Measurements from ENCODE around the gene CACNA2D1.
"Not testable (repeated sequence)": the region's sequence is repeated elsewhere in the genome, so short reads cannot be mapped to it uniquely, and the experiment has no call there.

Gene CACNA2D1

GRCh38 chr7:82389876-82390275 lies 53.7 kb downstream of the CACNA2D1 start:
- no peak for DNase-seq

GRCh38 chr7:82388138-82388537 lies 55.4 kb downstream of the CACNA2D1 start:
- DNase-seq, result no peak

GRCh38 chr7:82386571-82386970 lies 57.0 kb downstream of the CACNA2D1 start:
- not testable (repeated sequence) for DNase-seq

GRCh38 chr7:82384779-82385178 lies 58.8 kb downstream of the CACNA2D1 start:
- no peak for DNase-seq

- no peak for DNase-seq
Observed at GRCh38 chr7:82384051-82384464, 59.5 kb downstream of the CACNA2D1 start.

DNA sequence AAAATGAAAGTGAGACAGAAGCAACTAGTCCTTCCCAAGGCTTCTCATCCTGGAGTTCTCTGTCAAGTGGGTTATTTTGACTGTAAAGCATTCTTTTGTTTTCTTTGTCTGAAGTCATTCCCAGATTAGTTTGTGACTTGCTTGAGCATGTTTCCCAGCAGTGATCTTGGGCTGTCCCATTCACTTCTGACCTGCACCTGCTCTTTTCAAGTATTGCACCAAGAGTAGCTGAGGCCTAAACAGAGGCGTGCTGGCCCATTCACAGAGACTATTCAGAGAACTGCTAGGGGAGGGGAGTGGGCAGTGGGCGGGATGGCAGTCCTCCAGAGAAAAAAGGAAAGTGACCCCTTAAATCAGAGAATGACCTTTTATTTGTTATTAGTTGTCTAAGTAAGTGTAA lies 61.3 kb downstream of the CACNA2D1 start:
- no peak for DNase-seq

- DNase-seq, result no peak
Observed at GRCh38 chr7:82376739-82377138, 66.8 kb downstream of the CACNA2D1 start.

- no peak for DNase-seq
Observed at GRCh38 chr7:82375713-82376112, 67.9 kb downstream of the CACNA2D1 start.

DNA sequence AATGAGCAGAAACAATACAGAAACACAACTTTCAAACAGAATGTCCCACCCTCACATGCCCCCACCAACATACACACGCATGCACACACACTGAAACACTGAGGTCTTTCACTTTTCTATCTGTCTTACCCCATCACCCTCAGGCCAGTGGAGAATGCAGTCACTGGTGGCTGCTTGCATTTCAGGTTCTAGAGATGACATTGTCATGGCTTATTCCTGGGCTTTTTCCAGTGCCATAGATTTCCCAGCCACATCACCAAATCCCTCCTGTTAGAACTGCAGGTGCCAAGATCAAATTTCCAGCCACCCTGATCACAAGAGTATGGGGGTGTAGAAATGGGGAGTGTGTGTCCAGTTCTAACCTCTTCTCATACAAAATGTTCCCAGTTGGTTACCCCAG lies 68.4 kb downstream of the CACNA2D1 start:
- DNase-seq, result no peak

- DNase-seq, result no peak
Observed at GRCh38 chr7:82373926-82374635, 69.5 kb downstream of the CACNA2D1 start.

DNA sequence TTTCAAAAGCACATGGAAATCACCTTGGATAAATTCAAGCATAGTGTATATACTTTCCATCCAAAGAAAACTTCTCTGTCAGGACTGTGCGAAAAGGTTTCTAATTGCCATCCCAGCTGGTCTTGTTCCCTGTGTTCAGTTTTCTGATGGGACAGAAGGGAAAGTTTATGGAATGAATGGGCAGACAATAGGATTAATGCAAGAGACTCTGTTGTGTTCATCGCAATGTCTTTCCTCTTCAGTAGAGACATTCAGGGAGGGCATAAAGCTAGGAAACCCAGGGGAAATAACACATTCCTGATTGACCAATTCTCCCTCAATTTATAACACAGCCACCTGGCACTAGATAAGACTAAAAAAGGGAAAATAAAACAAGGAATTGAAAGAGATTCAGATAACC lies 78.9 kb downstream of the CACNA2D1 start:
- no peak for DNase-seq

DNA sequence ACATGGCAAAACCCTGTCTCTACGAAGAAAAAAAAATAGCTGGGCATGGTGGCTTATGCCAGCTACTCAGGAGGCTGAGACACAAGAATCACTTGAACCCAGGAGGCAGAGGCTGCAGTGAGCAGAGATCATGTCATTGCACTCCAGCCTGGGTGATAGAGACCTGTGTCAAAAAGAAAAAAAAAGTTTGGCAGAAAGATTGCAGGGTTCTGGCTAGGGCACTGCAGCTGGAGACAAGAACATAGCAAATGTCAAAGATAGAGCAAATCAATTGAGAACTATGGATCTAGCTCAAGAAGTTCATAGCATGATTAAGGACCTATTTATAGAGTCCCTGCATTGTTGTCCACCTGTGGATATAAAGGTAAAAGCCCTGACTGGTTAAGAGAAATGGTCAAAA lies 79.5 kb downstream of the CACNA2D1 start:
- no peak for DNase-seq

DNA sequence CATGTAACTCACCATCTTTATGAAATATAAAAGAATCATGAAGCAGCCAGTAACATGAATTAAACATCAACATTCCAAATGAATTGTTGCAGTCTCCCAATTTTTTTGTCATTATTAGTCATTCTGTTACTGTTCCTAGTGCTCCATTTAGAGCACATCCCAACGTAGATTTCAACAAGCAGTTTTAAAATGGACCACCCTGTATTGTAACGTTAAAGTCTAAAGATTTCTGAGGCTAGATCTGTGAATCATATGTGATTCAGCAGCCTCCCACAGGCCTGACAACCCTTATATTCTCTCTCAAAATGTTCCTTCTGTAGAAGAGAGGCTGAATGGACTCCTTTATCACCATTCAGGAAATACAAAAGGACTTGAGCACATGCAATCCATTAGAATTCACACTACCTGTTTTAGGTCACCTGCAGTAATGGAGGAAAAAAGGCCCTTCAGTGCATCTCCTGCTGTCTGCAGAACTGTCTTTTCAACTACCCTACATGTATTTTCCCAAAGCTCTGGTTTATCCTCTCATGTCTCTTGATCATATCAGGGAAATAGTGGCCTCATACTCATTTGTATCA lies 81.4 kb downstream of the CACNA2D1 start:
- DNase-seq, result no peak

GRCh38 chr7:82360591-82361368 lies 82.8 kb downstream of the CACNA2D1 start:
- DNase-seq, result no peak

- no peak for DNase-seq
Observed at GRCh38 chr7:82359426-82359825, 84.2 kb downstream of the CACNA2D1 start.

GRCh38 chr7:82358923-82359322 lies 84.7 kb downstream of the CACNA2D1 start:
- DNase-seq, result no peak

DNA sequence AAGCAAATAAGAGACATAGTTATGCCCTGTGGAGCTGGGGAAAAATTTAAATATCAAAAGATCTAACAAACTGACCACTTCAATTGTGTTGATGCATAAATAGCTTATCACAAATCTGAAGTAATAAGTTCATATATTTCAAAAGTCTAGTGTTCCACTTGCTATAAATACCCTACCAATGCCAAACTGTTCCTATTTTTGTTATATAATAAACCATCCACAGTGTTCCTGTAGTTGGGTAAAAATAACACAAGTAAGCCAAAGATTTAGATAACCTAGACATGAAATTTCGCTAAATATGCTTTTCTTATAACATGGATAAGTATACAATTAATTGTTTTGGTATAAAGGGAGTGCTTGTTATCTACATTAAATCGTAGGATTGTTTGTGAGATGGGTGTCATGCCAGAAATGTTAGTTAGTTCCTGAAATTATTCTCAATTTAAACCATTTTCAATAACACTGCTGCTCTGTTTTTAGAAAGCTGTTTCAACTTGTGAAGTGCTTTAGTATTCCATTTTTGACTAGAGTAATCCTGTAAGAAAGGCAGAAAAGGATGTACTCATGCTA lies 85.5 kb downstream of the CACNA2D1 start:
- no peak for DNase-seq

- DNase-seq, result no peak
Observed at GRCh38 chr7:82348251-82348650, 95.3 kb downstream of the CACNA2D1 start.

GRCh38 chr7:82347808-82348207 lies 95.8 kb downstream of the CACNA2D1 start:
- no peak for DNase-seq

- DNase-seq, result no peak
Observed at GRCh38 chr7:82345886-82346285, 97.7 kb downstream of the CACNA2D1 start.

DNA sequence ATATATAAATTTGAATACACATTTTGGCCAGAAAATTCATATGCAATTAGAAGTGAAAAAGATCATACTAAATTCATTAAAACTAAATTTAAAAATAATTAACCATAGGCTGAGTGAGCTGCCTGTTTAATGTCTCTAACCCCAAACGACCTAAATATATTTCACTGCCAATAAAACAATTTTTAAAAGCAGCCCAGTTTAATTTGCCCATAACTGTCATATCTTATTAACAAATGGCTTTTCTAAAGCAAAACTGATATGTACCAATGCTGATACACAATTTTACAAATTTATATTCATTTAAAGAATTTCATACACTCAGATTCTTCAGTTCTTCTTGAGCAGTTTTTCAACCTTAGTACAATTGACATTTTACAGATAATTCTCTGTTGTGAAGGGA lies 99.9 kb downstream of the CACNA2D1 start:
- DNase-seq, result no peak

DNA sequence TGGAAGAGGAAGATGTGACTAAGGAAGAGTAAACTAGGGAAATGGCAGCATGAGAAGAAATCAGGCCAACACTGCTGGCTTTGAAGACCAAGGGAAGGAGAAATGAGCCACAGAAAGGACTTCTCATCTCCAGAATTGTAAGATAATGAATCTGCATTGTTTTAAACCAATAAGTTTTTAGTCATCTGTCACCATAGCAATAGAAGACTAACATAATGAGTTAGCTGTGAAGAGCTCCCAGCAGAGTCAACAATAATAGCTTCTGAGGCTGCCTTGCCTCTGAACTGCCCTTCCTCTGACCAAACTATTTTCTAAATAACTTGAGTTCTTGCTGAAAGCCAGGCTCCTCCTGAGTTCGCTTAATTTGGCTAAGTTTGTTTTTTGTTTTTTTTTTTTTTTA lies 103.6 kb downstream of the CACNA2D1 start:
- DNase-seq, result no peak

DNA sequence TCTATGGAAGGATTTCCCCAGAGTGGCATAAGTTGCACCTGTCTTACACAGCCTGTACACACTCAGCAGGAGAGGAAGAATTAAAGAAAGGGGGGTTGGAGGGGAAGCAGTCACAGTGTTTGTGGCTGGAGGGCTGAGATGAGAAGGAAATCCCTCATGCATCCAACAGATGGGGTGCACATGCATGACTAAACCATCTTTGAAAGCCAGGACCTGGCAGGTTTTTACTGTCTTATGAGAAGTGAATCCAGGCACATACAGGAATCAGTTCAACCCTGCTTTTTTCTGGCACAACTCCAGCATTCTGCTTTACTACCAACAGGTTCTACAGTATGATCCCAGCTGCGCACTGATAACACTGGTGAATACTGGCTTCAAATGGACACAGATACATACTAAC lies 107.7 kb downstream of the CACNA2D1 start:
- no peak for DNase-seq

DNA sequence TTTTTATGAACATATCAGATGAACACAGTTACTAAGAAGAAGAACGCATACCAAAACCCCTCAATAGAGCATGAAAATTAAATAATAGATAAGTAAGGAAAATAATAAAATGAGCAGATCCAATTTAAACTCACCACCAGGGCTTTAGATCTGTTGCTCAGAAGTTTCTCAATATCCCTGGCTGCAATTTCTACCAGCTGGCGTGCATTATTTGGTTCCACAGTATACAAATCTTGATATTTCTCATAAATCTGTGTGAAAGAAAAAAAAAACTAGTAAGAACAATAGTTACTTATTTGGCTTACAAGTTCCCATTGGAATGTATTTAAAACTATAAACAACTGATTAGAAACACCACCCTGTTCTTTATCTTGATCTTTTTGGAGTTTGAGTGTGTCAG lies 108.6 kb downstream of the CACNA2D1 start:
- no peak for DNase-seq
